Measurements from ENCODE around the gene ZNF581.

GRCh38 chr19:55687281-55688201, 44.1 kb downstream of the ZNF581 start:
- no peak for TF ChIP-seq CTCF (IDR thresholded peaks at IDR 0.05)
- no peak for TF ChIP-seq POLR2A (IDR thresholded peaks at IDR 0.05)

All from heart left ventricle (tissue), 13 donors.